ENCODE measurements around the gene IL17RE. TPM values are rescaled to one million over a fixed set of nuclear protein-coding genes. Genes with fewer than 3 reads are reported as not detected.

The IL17RE gene
- total and polyA plus RNA-seq, 12 donors, result 0.22 to 4.3 (median 1.5) TPM

- DNase-seq, result peak in 1 of 7 donors; percentile 17
- Histone ChIP-seq H3K36me3 (replicated peaks in 1 of 2) (no peaks in the 10 kb centered on the region), H3K27me3 (no peaks in the 10 kb centered on the region), H3K4me3 (peak overlapping the region in 1 of 4 donors; percentile 61), H3K9me3 (replicated peaks in 1 of 3) (no peaks in the 10 kb centered on the region), H3K27ac (no peak overlapping the region), H3K4me1 (replicated peaks in 1 of 2) (peaks cover 14 to 22% of the 10 kb centered on the region in 2 donors)
- 31 to 90% (median 37%) methylated on average over 2 to 10 of the region's 10 CpGs for WGBS, 4 donors
- TF ChIP-seq POLR2A (IDR thresholded peaks at IDR 0.05), result no peak
- intact Hi-C loops (cut with DNase I), result no loop called here
These were observed 48.9 kb downstream of the IL17RE start for GRCh38 chr3:9951598-9951961.

GRCh38 chr3:9951962-9952805 lies 49.5 kb downstream of the IL17RE start, which contains the start of gene PRRT3:
Gene PRRT3, minus strand, starts transcription at chr3:9952408. Its CDS starts 2,293 bp downstream, at chr3:9950115.
- TF ChIP-seq POLR2A (IDR thresholded peaks at IDR 0.05) (no peak), CTCF (IDR thresholded peaks at IDR 0.05) (no peak)
- Histone ChIP-seq H3K27me3 (no peaks in the 10 kb centered on the region), H3K9me3 (replicated peaks in 1 of 3) (no peaks in the 10 kb centered on the region), H3K4me1 (replicated peaks in 1 of 2) (peaks cover 14 to 16% of the 10 kb centered on the region in 2 donors), H3K4me3 (peak within 1 kb of the TSS in 2 of 4 donors; percentile 34 to 61), H3K36me3 (replicated peaks in 1 of 2) (no peaks in the 10 kb centered on the region), H3K27ac (no peak within 1 kb of the TSS)
- intact Hi-C loops (cut with DNase I), result no loop called here
- DNase-seq, result peak in 3 of 7 donors; percentile 29 to 41 (median 33)
- 3 to 17% (median 6%) methylated on average over 8 to 51 of the region's 52 CpGs for WGBS, 4 donors

- H3K27ac ChIP-seq, result no peak overlapping the region
- peak in 2 of 7 donors; percentile 15 to 49 for DNase-seq
- peaks cover 6 to 8% of the 10 kb centered on the region in 2 donors for H3K4me1 ChIP-seq (replicated peaks in 1 of 2)
- no peaks in the 10 kb centered on the region for H3K27me3 ChIP-seq
- TF ChIP-seq CTCF (IDR thresholded peaks at IDR 0.05) (no peak), POLR2A (IDR thresholded peaks at IDR 0.05) (no peak)
- WGBS, 4 donors, result 42 to 50% (median 49%) methylated on average over 12 of the region's 12 CpGs
- no peak overlapping the region for H3K4me3 ChIP-seq
- no peaks in the 10 kb centered on the region for H3K9me3 ChIP-seq (replicated peaks in 1 of 3)
- no peaks in the 10 kb centered on the region for H3K36me3 ChIP-seq (replicated peaks in 1 of 2)
- intact Hi-C loops (cut with DNase I), result no loop called here
These were observed 52.4 kb downstream of the IL17RE start for GRCh38 chr3:9955067-9955502.

GRCh38 chr3:9955611-9956352 lies 53.1 kb downstream of the IL17RE start:
- Histone ChIP-seq H3K9me3 (replicated peaks in 1 of 3) (no peaks in the 10 kb centered on the region), H3K4me3 (no peak overlapping the region), H3K36me3 (replicated peaks in 1 of 2) (no peaks in the 10 kb centered on the region), H3K27me3 (no peaks in the 10 kb centered on the region), H3K27ac (no peak overlapping the region), H3K4me1 (replicated peaks in 1 of 2) (peaks cover 6 to 8% of the 10 kb centered on the region in 2 donors)
- no peak for TF ChIP-seq CTCF (IDR thresholded peaks at IDR 0.05)
- TF ChIP-seq POLR2A (IDR thresholded peaks at IDR 0.05), result no peak
- intact Hi-C loops (cut with DNase I), result no loop called here
- 90 to 95% (median 93%) methylated on average over 4 to 5 of the region's 5 CpGs for WGBS, 4 donors
- DNase-seq, result no peak
